Tibial artery (tissue), 4 donors: ENCODE measurements around the gene C19orf25.

ENCODE experiments used
- DNase-seq, 2 donors: peaks; one replicate each; pipeline ENCODE4 v3.0.0-alpha.2; 2019
- H3K27ac ChIP-seq, 2 donors: fragments of 200-600 bp; sonication (generic) in 1 of 2; 1 replicate in 1 of 2; 2 replicates in 1 of 2; pipeline ENCODE4 v1.5.1; 2018 to 2019; ENCODE audit warnings: mild to moderate bottlenecking in 1 of 2
- H3K27me3 ChIP-seq, 2 donors: fragments of 200-600 bp; sonication (generic) in 1 of 2; one replicate each; pipeline versions ENCODE4 v1.5.1 to v1.6.0; 2016 to 2019
- H3K36me3 ChIP-seq, 3 donors: fragments of 200-600 bp; sonication (generic) in 2 of 3; one replicate each; pipeline ENCODE4 v1.5.1; 2016 to 2019; ENCODE audit warnings: mild to moderate bottlenecking in 2 of 3
- H3K4me1 ChIP-seq, 4 donors: fragments of 200-600 bp; sonication (generic) in 2 of 4; 1 replicate in 3 of 4; 2 replicates in 1 of 4; pipeline ENCODE4 v1.5.1; 2016 to 2019
- H3K4me3 ChIP-seq, 2 donors: fragments of 200-600 bp; sonication (generic) in 1 of 2; 1 replicate in 1 of 2; 2 replicates in 1 of 2; pipeline ENCODE4 v1.5.1; 2018 to 2019; ENCODE audit warnings: mild to moderate bottlenecking in 2 of 2
- H3K9me3 ChIP-seq, 3 donors: fragments of 200-600 bp; sonication (generic) in 1 of 3; one replicate each; pipeline ENCODE4 v1.5.1; 2016 to 2019
- intact Hi-C: fragments of 100-400 bp; cut with DNase I; formaldehyde crosslinking; loops from one replicate; pipeline ENCODE4 v1.15.0; 2023; ENCODE audit warnings: low total_unique reads
- TF ChIP-seq, protein P1 (sequence below), 2 experiments: fragments of 200-600 bp in 1 of 2; fragments of 450-650 bp in 1 of 2; IDR thresholded peaks; one replicate each; pipeline ENCODE4 v1.5.1; 2017 to 2019; ENCODE audit warnings: antibody characterized with exemption in 2 of 2, mild to moderate bottlenecking in 1 of 2, moderate library complexity in 1 of 2

C19orf25 gene

DNA sequence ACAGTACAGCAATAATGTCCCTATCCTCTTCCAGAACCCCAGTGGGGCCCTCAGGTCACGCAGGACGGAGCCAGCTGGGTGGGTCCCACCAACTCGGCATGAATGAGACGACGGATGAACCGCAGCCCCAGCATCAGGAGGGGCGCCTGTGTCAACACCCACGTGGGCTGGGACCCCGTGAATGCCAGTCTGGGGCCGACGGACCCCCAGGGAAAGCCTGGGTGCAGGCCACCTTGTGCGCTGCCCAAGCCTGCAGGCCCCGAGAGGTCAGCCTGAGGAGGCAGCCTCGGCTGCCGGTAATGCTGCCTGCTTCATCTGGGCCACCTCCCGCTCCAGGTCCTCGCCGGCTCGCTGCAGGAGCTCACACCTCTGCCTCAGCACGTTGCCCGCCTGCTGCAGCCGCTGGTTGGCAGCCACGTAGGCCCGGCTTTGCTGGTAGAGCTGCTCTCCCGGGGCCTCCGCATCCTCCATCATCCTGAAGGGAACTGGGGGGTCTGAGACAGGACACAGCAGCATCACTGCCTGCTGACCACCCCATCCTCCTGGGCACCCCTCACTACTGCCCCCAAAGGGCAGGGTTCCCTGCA is 4.2 kb downstream of the C19orf25 start:
- Histone ChIP-seq H3K27me3 (peaks cover 24 to 74% of the 10 kb centered on the region in 2 donors), H3K9me3 (no peaks in the 10 kb centered on the region), H3K27ac (no peak overlapping the region), H3K36me3 (peaks cover 0 to 30% (median 30%) of the 10 kb centered on the region in 3 donors), H3K4me1 (peaks cover 10 to 57% (median 49%) of the 10 kb centered on the region in 4 donors), H3K4me3 (no peak overlapping the region)
- intact Hi-C loops: no loop called here
- no peak for DNase-seq
- TF ChIP-seq, protein P1, sequence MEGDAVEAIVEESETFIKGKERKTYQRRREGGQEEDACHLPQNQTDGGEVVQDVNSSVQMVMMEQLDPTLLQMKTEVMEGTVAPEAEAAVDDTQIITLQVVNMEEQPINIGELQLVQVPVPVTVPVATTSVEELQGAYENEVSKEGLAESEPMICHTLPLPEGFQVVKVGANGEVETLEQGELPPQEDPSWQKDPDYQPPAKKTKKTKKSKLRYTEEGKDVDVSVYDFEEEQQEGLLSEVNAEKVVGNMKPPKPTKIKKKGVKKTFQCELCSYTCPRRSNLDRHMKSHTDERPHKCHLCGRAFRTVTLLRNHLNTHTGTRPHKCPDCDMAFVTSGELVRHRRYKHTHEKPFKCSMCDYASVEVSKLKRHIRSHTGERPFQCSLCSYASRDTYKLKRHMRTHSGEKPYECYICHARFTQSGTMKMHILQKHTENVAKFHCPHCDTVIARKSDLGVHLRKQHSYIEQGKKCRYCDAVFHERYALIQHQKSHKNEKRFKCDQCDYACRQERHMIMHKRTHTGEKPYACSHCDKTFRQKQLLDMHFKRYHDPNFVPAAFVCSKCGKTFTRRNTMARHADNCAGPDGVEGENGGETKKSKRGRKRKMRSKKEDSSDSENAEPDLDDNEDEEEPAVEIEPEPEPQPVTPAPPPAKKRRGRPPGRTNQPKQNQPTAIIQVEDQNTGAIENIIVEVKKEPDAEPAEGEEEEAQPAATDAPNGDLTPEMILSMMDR (IDR thresholded peaks at IDR 0.05): no peak

DNA sequence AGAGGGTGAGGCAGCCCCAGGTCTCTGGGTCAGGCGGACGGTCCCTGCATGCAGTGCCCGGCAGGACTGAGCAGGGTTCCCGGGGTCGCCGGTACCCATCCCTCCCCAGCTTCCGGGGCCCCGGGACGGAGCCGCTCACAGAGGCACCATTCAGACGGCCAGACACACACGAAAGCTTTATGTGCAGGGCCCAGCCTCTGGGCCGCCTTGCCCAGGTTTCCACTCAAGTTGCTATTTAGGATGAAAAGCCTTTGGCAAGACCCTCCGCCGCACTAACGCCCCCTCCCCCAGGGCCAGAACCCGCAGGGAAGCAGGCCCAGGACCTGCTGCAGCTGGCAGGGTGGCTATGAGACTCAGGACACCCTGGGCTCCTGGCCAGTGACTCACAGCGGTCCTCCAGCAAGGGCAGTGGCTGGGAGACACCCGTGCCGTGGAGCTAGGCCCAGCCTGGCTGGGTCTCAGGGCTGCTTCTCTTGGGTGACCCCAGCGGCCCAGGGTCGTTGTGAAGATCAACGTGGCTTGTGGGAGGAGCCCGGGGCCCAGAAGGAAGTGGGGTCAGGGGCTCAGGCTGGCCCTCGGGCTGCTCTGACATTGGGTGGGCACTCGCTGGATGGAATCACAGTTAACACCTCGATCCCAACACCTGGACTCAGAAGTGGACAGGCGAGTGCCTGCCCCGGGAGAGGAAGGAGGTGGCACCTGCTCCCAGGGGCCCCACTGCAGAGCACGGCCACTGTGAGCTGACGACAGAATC is 4.8 kb downstream of the C19orf25 start:
- TF ChIP-seq, protein P1 (IDR thresholded peaks at IDR 0.05): no peak
- no peak overlapping the region for H3K27ac ChIP-seq
- no peaks in the 10 kb centered on the region for H3K9me3 ChIP-seq
- no peak overlapping the region for H3K4me3 ChIP-seq
- H3K4me1 ChIP-seq: peaks cover 10 to 57% (median 48%) of the 10 kb centered on the region in 4 donors
- H3K36me3 ChIP-seq: peaks cover 0 to 30% (median 30%) of the 10 kb centered on the region in 3 donors
- no peak for DNase-seq
- peaks cover 24 to 80% of the 10 kb centered on the region in 2 donors for H3K27me3 ChIP-seq
- intact Hi-C loops: no loop called here

GRCh38 chr19:1473085-1473851 is 5.7 kb downstream of the C19orf25 start:
- Histone ChIP-seq H3K27me3 (peaks cover 24 to 89% of the 10 kb centered on the region in 2 donors), H3K36me3 (peaks cover 0 to 30% (median 30%) of the 10 kb centered on the region in 3 donors), H3K4me3 (no peak overlapping the region), H3K9me3 (no peaks in the 10 kb centered on the region), H3K27ac (no peak overlapping the region), H3K4me1 (peaks cover 10 to 62% (median 52%) of the 10 kb centered on the region in 4 donors)
- intact Hi-C loops: no loop called here
- TF ChIP-seq, protein P1 (IDR thresholded peaks at IDR 0.05): no peak
- DNase-seq: no peak

GRCh38 chr19:1472231-1473084 is 6.6 kb downstream of the C19orf25 start:
- TF ChIP-seq, protein P1 (IDR thresholded peaks at IDR 0.05): no peak

More at GRCh38 chr19:1472231-1473084, 6.6 kb downstream of the C19orf25 start:
- no peak overlapping the region for H3K4me3 ChIP-seq
- peaks cover 24 to 98% of the 10 kb centered on the region in 2 donors for H3K27me3 ChIP-seq
- intact Hi-C loops: no loop called here
- no peak overlapping the region for H3K27ac ChIP-seq
- peaks cover 10 to 62% (median 55%) of the 10 kb centered on the region in 4 donors for H3K4me1 ChIP-seq
- no peak for DNase-seq
- peaks cover 0 to 30% (median 30%) of the 10 kb centered on the region in 3 donors for H3K36me3 ChIP-seq
- no peaks in the 10 kb centered on the region for H3K9me3 ChIP-seq
